IPS-15b (cell line): Measurements from ENCODE around the gene CLSTN2.

Experiments used
- H3K27me3 ChIP-seq: one replicate; pipeline ENCODE4 v1.6.1; 2013; ENCODE audit warnings: low read length; ENCODE audit not compliant: control insufficient read depth, insufficient read depth
- H3K36me3 ChIP-seq: one replicate; pipeline ENCODE4 v1.6.1; 2013; ENCODE audit warnings: low read length; ENCODE audit not compliant: control insufficient read depth, insufficient read depth
- H3K4me1 ChIP-seq: one replicate; pipeline ENCODE4 v1.6.1; 2013; ENCODE audit warnings: mild to moderate bottlenecking, low read length; ENCODE audit not compliant: control insufficient read depth, insufficient read depth
- H3K4me3 ChIP-seq: one replicate; pipeline ENCODE4 v1.5.1; 2013; ENCODE audit warnings: low read depth, low read length
- H3K9ac ChIP-seq: one replicate; pipeline ENCODE4 v1.6.1; 2013; ENCODE audit warnings: low read depth, mild to moderate bottlenecking, low read length
- H3K9me3 ChIP-seq: one replicate; pipeline ENCODE4 v1.6.1; 2013; ENCODE audit warnings: mild to moderate bottlenecking, low read length; ENCODE audit not compliant: control insufficient read depth, insufficient read depth

Gene CLSTN2

GRCh38 chr3:139935016-139935865 lies at the start of gene CLSTN2:
Gene CLSTN2 (plus strand): TSS chr3:139935185.
- Histone ChIP-seq H3K4me3 (peak within 1 kb of the TSS; percentile 57), H3K4me1 (peaks cover 3% of the 10 kb centered on the region), H3K9me3 (no peaks in the 10 kb centered on the region), H3K9ac (no peak within 1 kb of the TSS), H3K36me3 (no peaks in the 10 kb centered on the region), H3K27me3 (peaks cover 52% of the 10 kb centered on the region)

DNA sequence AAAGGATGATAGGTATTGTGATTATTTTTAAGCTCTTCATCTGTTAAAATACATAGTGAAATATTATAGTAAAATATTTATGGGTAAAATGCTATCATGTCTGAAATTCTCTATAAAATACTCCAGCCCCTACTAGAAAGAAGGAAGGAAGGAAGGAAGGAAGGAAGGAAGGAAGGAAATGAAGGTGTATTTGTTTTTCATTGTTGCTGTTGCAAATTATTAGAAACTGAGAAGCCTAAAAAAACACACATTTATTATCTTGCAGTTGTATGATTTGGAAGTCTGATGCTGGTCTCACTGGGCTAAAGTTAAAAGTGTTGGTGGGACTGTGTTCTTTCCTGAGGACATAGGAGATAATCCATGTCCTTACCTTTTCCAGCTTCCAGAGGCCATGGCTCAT lies 47.6 kb upstream of the CLSTN2 start:
- Histone ChIP-seq H3K27me3 (no peaks in the 10 kb centered on the region), H3K4me1 (peaks cover 2% of the 10 kb centered on the region), H3K9me3 (no peaks in the 10 kb centered on the region), H3K4me3 (no peak overlapping the region), H3K36me3 (no peaks in the 10 kb centered on the region), H3K9ac (no peak overlapping the region)

GRCh38 chr3:139888561-139889140 lies 46.3 kb upstream of the CLSTN2 start:
- peaks cover 2% of the 10 kb centered on the region for H3K4me1 ChIP-seq
- H3K9me3 ChIP-seq, result no peaks in the 10 kb centered on the region
- no peaks in the 10 kb centered on the region for H3K36me3 ChIP-seq
- H3K9ac ChIP-seq, result no peak overlapping the region
- no peaks in the 10 kb centered on the region for H3K27me3 ChIP-seq
- no peak overlapping the region for H3K4me3 ChIP-seq

DNA sequence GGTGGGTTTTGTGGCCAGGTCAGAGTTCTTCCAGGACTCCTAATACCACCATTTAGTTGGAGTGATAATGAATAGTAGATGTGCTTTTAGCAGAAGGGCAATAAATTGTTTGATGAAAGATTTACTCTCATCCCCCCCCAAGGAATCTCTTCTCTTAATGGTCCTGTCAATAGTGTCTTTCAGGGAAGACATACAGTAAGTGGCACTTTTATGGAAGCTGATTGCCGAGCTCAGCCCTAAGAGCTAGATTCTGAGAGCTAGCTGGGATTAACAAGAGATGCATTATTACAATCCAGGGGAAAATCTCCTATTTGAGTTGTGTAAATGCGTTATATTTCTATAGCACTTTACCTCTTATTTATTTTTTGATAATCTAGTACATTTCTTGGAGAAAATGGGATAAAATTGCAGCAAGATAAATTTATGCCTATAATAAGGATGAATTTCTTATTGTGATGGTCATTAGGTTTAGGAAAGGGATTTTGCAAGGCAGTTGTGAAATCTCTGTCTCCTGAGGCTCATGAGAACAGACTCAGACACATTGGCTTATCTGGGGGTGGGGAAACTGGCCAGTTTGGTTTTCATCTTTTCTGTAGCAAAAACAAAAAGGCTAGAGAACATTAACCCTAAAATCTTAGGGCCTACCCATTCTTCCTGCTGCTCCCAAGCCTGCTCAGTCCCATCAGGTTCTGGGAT lies 41.6 kb upstream of the CLSTN2 start:
- H3K9me3 ChIP-seq, result no peaks in the 10 kb centered on the region
- H3K9ac ChIP-seq, result no peak overlapping the region
- H3K36me3 ChIP-seq, result no peaks in the 10 kb centered on the region
- peaks cover 1% of the 10 kb centered on the region for H3K4me1 ChIP-seq
- H3K27me3 ChIP-seq, result no peaks in the 10 kb centered on the region
- no peak overlapping the region for H3K4me3 ChIP-seq

DNA sequence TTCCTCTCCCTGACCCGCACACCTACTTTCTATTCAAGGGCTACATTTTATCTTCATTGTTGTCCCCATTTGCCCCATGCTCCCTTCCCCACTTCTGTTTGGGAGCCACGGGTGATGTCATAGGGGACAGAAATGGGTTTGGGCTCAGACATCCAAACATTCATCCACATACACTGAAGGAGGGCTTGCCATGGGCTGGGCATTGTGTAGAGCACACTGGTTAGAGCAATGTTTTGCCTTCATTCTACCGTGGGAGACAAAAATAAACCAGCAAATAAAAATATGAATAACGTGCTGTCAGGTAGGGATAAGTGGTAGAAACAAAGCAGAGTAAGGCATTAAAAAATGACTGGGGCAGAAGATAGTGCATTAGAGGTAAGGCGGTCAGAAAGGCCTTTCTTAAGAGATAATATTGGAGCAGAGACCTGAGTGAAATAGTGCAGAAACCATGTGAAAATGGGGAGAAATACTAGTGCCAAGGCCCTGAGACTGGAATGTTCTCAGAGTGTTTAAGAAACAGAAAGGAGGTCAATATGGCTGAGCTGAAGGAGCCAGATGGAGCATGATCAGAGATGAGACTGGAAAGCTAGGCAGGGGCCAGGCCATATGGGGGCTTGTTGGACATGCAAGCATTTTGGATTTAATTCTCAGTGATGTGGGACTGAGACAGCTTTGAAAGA lies 40.9 kb upstream of the CLSTN2 start:
- H3K9me3 ChIP-seq, result no peaks in the 10 kb centered on the region
- no peaks in the 10 kb centered on the region for H3K36me3 ChIP-seq
- no peaks in the 10 kb centered on the region for H3K27me3 ChIP-seq
- no peak overlapping the region for H3K9ac ChIP-seq
- H3K4me1 ChIP-seq, result no peaks in the 10 kb centered on the region
- H3K4me3 ChIP-seq, result no peak overlapping the region

DNA sequence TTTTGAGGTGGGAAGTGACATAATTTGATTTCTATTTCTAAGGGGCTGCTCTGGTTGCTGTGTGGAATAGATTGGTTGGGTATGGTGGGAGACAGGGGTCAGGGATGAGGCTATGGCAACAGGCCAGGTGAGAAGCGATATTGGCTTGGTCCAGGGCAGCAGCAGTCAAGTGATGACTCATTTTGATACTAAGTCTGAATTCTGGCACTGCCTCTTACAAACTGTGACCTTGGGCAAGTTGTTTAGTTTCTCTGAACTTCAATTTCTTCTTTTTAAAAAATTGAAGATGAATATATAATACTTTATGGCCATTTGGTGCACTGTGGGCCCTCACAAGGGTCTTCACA lies 40.4 kb upstream of the CLSTN2 start:
- Histone ChIP-seq H3K4me3 (no peak overlapping the region), H3K9me3 (no peaks in the 10 kb centered on the region), H3K4me1 (no peaks in the 10 kb centered on the region), H3K36me3 (no peaks in the 10 kb centered on the region), H3K27me3 (no peaks in the 10 kb centered on the region), H3K9ac (no peak overlapping the region)

- H3K4me1 ChIP-seq, result no peaks in the 10 kb centered on the region
- no peak overlapping the region for H3K4me3 ChIP-seq
- H3K9me3 ChIP-seq, result no peaks in the 10 kb centered on the region
- no peak overlapping the region for H3K9ac ChIP-seq
- peaks cover 2% of the 10 kb centered on the region for H3K27me3 ChIP-seq
- no peaks in the 10 kb centered on the region for H3K36me3 ChIP-seq
These were observed 37.2 kb upstream of the CLSTN2 start for GRCh38 chr3:139897759-139898158.

GRCh38 chr3:139906418-139906817 lies 28.6 kb upstream of the CLSTN2 start:
- no peaks in the 10 kb centered on the region for H3K36me3 ChIP-seq
- H3K4me1 ChIP-seq, result peaks cover 3% of the 10 kb centered on the region
- no peak overlapping the region for H3K4me3 ChIP-seq
- no peak overlapping the region for H3K9ac ChIP-seq
- H3K9me3 ChIP-seq, result no peaks in the 10 kb centered on the region
- peaks cover 2% of the 10 kb centered on the region for H3K27me3 ChIP-seq

DNA sequence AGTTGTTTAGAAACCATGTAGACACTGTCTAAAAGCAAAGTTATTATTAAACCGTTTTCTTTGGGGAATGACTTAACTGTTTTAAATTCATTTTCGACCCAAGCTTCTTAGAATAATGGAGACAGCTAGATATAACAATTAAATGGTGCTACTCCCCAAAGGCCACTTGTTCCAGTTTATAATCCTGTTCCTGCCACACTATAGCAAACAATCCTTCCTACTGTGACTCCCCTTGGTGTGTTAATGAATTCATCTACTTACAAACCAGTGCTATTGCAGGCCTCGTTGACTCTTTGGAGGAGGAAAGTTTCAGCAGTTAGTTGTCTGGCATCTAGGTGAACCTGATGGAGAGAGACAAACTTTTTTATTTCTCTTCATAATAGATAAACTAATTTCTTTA lies 25.2 kb upstream of the CLSTN2 start:
- H3K27me3 ChIP-seq, result no peaks in the 10 kb centered on the region
- H3K4me3 ChIP-seq, result no peak overlapping the region
- no peaks in the 10 kb centered on the region for H3K9me3 ChIP-seq
- no peak overlapping the region for H3K9ac ChIP-seq
- H3K4me1 ChIP-seq, result peaks cover 3% of the 10 kb centered on the region
- H3K36me3 ChIP-seq, result no peaks in the 10 kb centered on the region

- no peak overlapping the region for H3K9ac ChIP-seq
- no peaks in the 10 kb centered on the region for H3K4me1 ChIP-seq
- H3K27me3 ChIP-seq, result no peaks in the 10 kb centered on the region
- no peak overlapping the region for H3K4me3 ChIP-seq
- no peaks in the 10 kb centered on the region for H3K9me3 ChIP-seq
- no peaks in the 10 kb centered on the region for H3K36me3 ChIP-seq
These were observed 18.7 kb upstream of the CLSTN2 start for GRCh38 chr3:139916271-139916670.

GRCh38 chr3:139917226-139917785 lies 17.7 kb upstream of the CLSTN2 start:
- no peaks in the 10 kb centered on the region for H3K4me1 ChIP-seq
- H3K27me3 ChIP-seq, result no peaks in the 10 kb centered on the region
- no peak overlapping the region for H3K4me3 ChIP-seq
- H3K36me3 ChIP-seq, result no peaks in the 10 kb centered on the region
- H3K9me3 ChIP-seq, result no peaks in the 10 kb centered on the region
- H3K9ac ChIP-seq, result no peak overlapping the region
